HG03060 (cell line): ENCODE data around the gene FBXO34.
"Not testable (repeated sequence)": the region's sequence is repeated elsewhere in the genome, so short reads cannot be mapped to it uniquely, and the experiment has no call there.

ENCODE experiments used
- ATAC-seq: cut with Tn5 transposase; IDR thresholded peaks from one replicate; pipeline ENCODE4 v1.9.1; 2021; ENCODE audit warnings: low read depth, moderate number of reproducible peaks; ENCODE audit not compliant: unreplicated experiment

The FBXO34 gene

GRCh38 chr14:55373784-55374705, 102.8 kb downstream of the FBXO34 start:
- no peak for ATAC-seq

DNA sequence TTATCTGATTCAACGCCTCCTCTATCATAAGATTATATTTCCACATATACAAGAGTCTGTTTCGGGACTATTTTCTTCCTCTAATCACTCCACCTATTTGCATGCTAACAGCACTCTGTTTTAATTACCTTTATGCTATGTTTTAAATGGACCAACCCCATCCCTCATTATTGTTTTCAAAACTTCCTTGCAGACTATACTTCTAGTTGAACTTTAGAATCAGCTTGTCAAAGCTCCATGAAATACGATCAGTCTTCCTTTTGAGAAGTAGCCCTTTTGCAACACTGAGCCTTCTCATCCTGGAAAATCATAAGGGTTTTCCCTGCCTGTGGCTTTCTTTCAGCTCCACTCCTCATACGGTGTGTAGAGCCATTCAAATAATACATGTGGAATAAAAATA, 103.5 kb downstream of the FBXO34 start:
- ATAC-seq = no peak

- no peak for ATAC-seq
Observed at GRCh38 chr14:55377236-55377635, 106.0 kb downstream of the FBXO34 start.

GRCh38 chr14:55381040-55381439, 109.8 kb downstream of the FBXO34 start:
- ATAC-seq = no peak

- ATAC-seq = no peak
Observed at GRCh38 chr14:55381561-55381960, 110.3 kb downstream of the FBXO34 start.

GRCh38 chr14:55382483-55382882, 111.3 kb downstream of the FBXO34 start:
- ATAC-seq = no peak

GRCh38 chr14:55383056-55383466, 111.8 kb downstream of the FBXO34 start:
- not testable (repeated sequence) for ATAC-seq

- ATAC-seq = no peak
Observed at GRCh38 chr14:55383541-55384140, 112.4 kb downstream of the FBXO34 start.

DNA sequence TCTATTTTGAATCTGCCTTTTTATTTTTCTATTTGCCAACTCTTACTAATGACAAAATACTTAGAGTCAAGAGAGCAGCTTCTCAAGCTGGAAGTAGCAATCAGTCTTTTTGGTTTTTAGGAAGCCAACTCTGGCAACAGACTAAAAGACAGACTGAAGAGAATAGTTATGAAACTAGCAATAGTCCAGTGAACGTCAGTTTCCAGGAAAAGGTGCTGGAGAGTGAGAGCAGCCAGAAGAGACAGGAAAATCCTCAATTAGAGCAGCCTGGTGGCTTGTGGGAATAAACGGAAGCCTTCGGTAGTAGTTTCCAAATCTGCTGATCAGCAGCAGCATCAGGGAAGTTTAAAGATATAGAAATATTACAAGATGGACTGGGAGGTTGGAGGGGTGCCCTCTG, 113.3 kb downstream of the FBXO34 start:
- no peak for ATAC-seq

- no peak for ATAC-seq
Observed at GRCh38 chr14:55386037-55386808, 115.0 kb downstream of the FBXO34 start.

GRCh38 chr14:55387121-55387520, 115.9 kb downstream of the FBXO34 start:
- ATAC-seq = no peak

DNA sequence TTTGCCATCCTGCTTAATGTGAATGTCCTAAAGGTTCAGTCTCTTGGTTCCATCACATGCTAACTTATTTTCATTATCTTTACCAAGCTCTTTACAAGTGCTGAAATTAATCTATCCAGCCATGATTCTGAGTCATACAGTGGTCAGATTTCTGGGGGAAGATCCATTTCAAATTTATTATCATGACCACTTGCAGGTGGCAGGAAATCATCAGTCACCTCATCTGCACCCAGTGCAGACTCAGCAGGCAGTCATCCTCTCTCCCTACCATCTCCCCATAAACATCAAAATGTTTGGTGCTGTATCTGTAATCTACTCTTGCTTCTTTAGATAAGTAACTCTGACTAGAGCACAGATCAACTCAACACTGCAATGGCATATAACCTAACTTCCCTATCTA, 116.9 kb downstream of the FBXO34 start:
- no peak for ATAC-seq

DNA sequence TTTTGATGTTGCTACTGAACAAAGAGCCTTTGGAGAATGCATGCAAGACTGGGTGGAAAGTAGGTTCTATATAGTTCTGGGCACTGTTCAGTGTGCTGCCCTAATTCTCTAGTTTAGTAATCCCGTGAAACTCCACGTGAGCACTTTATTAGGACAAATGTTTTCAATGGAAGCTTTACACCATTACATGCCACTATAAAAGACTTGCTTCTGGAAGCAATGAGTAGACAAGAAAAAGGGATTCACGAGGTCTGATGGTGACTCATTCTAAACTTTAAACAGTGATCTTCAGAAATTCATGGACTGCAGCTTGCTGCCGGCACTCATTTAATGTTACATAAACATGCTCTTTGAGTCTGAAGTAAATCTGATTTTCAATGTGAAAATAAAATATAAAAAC, 118.1 kb downstream of the FBXO34 start:
- no peak for ATAC-seq

GRCh38 chr14:55398679-55399078, 127.5 kb downstream of the FBXO34 start:
- no peak for ATAC-seq

DNA sequence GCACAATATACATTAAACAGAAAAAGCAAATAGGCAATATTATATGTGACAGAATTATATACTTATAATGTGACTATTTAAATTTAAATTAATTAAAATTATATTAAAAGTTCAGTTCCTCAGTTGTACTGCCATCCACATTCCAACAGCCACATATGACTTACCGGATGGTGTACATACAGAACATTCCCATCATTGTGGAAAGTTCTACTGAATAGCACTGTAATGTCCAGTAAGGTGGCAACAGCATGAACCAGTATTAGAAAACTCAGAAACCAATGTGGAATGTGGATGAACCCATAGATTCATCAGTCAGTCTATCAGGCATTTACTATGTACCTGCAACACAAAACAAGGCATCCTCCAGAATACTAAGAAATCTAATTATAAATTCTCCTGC, 128.0 kb downstream of the FBXO34 start:
- ATAC-seq = no peak

DNA sequence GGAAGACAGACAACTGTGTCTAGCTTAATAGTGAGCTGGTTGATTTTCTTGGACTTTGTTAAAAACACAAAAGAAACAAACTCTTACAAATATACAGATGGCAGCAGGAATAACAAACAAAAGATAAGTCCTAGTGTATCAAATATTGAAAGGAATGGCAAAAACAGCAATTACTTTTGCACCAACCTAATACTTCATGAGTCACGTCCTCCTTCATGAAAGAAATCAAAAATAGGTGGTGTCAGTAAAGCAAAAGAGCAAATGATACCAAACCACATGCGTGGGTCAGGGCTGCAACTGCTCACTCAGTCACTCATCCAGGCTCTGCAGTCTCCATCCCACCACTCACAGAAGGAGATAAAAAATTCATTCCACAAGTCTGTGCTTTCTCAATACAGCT, 128.6 kb downstream of the FBXO34 start:
- ATAC-seq = no peak

- no peak for ATAC-seq
Observed at GRCh38 chr14:55401751-55402150, 130.5 kb downstream of the FBXO34 start.
